ENCODE data around the gene RAD51B.

- no peak for TF ChIP-seq CTCF (conservative IDR thresholded peaks at IDR 0.05)
- TF ChIP-seq ZFX (IDR thresholded peaks at IDR 0.05) = no peak
Measured at GRCh38 chr14:68553311-68553710, 733.7 kb downstream of the RAD51B start.

Data from C4-2B (cell line).